NCI-H510A treated with DMSO at 0.1 percent for 48 hours (cell line): Measurements from ENCODE around the gene MOGAT2.
"Not testable (repeated sequence)": the region's sequence is repeated elsewhere in the genome, so short reads cannot be mapped to it uniquely, and the experiment has no call there.

Source experiments
- DNase-seq: peaks from one replicate; lab custom pipeline; 2025; lab: John Stamatoyannopoulos, UW

MOGAT2 gene

DNA sequence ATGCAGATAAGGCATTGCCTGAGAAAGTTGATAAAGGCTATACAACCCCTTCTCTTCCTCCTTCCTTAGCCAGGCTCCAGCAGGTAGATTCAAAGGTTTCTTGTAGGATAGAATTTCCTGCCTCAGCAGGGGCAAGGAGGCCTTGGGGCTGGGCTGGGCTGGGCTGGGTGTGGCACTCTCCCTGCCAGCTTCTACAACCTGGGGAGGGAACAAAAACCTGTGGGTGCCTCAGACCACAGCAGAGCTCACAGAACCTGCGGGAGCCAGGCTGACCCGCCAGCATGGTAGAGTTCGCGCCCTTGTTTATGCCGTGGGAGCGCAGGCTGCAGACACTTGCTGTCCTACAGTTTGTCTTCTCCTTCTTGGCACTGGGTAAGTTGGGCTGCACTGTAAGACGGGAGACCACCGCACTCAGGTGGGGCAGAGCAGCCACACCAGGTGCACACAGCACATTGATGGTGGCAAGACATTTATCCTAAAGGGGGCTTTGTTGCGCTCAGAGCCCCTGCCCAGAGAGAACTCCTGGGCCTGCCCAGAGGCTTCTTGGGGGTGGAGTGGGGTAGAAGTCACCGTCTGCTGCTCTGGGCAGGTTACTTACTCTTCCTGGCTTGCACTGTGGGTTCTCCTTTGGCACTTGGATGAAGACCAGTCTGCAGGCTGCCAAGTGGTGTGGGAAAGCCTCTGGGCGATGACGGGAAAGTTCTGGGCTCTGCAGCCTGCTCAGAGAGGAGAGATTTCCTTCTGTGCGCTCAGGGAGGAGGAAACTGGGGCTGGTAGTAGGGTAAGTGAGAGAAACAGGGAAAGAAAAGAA lies at the start of gene MOGAT2:
Gene MOGAT2 (plus strand): TSS at position 231 of the 811 bp plus-strand sequence. CDS start 51 bp downstream, at position 282.
- no peak for DNase-seq

DNA sequence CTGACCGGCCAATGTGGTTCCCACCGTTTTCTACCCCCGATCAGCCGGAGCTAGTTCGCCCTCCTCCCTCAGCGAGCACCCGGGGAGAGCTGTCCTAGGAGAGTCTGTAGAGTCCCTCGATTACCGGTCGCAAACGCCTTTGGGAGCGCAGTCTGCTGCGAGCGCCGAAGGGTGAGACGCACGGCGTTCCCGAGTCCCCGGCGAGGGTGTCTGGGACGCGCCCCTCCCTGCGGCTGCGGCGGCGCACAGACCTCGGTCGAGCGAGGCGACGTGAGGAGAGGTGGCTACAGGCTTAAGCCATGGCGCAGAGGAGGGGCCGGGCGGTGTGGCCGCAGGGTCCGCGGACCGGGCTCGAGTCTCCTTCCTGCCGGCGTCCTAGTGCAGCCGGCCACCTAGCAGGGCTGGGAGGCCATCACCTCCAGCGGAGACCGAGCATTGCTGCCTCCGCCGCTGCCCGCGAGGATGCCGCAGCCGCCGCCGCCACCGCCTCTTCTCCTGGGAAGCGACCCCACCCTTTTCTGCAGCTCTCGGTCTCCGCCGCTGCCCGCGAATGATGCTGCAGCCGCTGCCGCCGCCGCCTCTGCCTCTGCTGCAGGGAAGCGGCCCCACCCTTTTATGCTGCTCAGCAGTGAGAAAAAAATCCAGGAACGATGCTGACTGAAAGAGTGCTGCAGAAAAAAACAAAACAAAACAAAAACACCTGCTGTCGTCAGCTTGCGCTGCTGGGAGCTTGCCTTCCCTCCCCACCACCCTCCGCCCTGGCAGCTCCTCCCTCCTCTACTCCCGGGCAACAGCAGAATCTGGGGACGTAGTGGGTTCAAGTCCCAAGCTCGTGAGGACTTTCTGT lies 49.0 kb upstream of the MOGAT2 start, which contains the start of gene MAP6:
Gene MAP6 (minus strand): TSS at position 588 of the 847 bp plus-strand sequence. CDS start 669 bp downstream, outside the sequence.
- DNase-seq, result peak; percentile 80

DNA sequence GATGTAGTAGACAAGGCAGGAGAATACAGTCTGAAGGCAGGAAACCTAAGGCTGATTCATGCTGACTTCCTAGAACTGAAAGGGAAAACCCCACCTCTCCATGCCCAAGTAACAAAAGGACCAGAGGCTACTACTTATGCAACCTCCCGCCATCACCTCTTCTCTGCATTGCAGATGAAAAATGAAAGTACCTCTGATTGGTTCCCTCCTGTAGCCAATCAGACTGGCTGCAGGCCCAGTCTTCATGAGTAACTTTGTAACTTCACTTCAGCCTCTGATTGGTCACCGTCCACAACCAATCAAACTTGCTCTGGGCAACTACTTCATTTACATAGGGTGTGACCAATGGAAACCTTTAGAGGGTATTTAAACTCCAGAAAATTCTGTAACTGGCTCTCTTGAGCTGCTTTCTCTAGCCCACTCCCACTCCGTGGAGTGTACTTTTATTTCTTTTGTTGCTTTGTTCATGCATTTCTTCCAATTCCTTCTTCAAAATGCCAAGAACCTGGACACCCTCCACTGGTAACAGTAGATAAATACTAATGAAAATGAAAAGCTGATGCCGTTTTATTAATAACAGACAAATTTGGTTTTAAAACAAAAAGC lies 43.6 kb upstream of the MOGAT2 start:
- no peak for DNase-seq

DNA sequence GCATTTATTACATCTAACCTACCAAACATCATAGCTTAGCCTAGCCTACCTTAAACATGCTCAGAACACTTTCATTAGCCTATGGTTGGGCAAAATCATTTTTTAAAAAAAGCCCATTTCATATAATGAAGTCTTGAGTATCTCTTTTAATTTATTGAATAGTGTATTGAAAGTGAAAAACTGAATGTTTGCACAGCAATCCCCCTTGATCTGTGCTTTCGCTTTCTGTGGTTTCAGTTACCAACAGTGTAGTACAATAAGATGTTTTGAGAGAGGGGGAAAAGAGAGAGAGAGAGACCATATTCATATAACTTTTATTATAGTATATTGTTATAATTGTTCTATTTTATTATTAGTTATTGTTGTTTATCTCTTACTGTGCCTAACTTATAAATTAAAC lies 40.4 kb upstream of the MOGAT2 start:
- no peak for DNase-seq

DNA sequence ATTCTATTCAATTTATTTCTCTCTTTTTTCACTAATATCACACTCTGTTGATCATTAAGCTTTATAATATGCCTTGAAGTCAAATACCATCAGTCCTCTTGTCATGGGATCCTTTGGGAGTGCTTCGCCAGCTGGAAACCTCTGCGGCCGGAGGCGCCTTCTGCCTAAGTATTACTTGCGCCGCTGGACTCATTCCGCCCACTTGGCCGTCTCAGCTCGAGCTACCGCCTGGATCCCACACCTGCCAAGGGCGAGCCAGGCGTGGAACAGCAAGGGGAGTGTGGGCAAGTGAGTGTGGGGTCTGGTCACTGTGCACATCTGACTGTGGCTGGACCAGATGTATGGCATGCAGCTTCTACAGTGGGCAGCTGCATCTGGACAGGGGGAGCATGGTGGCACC lies 39.7 kb upstream of the MOGAT2 start:
- no peak for DNase-seq

DNA sequence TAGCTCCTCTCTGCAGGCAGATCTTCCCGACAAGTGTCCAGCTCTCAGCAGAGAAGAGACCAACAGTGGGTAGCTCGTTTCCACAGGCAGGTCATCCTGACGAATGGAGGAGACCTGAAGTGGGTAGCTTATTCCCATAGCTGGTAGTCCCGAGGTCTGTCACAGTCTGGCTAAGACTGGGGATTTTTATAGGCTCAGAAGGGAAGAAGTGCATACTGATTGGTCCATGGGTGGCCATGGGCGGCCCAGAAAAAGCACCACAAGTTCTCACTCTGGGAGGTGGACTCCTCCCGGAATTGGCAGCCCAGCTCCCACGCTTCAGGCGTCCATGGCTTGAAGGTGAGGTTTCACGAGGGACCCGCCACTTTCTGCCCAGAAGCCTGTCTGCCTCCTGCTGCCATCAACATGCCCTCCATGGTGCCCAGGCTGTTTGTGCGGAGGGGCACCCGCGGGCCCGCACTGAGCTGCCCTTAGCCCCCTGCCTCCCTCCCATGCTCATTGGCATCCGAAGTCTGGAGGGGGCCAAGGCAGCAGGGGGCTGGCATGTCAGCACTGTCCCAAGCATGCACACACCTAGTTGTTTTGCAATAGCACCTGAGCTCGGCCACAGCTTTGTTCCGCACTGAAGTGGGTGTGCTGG lies 38.9 kb upstream of the MOGAT2 start:
- no peak for DNase-seq

DNA sequence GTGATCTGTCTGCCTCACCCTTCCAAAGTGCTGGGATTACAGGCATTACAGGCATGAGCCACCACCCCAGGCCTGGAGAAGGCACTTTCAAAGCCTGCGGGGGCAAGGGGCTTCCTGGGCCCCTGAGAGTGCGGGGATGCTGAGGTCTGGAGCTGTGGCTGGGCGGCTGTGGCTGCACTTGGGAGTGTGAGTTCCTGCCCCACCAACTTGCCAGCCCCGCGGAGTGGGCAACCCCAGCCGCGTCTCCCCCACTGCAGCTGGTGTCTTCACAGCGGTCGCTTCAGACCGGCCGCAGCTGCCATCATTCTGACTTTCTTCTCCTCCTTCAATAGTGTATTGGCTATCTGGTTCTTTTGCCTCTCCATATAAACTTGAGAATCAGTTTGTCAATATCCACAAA lies 38.1 kb upstream of the MOGAT2 start:
- DNase-seq, result no peak

DNA sequence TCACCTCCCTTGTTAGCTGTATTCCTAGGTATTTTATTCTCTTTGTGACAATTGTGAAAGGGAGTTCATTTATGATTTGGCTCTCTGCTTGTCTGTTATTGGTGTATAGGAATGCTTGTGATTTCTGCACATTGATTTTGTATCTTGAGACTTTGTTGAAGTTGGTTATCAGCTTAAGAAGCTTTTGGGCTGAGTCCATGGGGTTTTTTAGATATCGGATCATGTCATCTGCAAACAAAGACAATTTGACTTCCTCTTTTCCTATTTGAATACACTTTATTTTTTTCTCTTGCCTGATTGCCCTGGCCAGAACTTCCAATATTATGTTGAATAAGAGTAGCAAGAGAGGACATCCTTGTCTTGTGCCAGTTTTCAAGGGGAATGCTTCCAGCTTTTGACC lies 33.8 kb upstream of the MOGAT2 start:
- not testable (repeated sequence) for DNase-seq

DNA sequence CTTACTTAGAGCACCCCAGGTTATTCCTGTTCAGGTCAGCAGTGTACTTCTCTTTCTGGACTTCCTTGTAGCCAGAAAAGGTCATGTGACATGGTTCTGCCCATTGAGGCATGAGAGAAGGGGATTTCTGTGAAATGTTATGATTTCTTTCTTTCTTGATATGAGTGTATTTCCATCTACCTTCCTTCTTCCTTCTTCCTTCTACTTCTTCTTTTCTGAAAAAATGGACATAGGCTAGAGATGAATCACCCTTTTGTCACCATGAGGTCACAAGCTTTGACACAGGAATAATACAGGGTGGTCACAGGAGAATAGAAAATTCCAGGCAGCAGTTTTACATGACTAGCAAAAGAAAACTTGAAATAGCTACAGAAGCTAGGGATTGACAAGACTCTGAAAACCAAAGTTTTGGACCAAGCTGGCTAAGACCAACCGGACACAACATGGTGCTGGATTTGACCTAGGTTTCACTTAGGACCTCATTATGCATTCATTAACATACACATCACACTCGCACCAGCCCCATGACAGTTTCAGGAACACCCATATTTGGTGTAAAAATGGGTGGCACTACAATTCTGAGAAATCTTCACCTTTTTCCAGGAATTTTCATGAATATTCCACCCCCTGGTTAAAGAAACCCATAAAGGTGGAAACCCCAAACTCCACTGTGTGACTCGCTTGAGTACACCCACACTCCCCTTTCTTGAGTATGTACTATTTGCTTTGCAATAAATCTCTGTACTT lies 27.6 kb upstream of the MOGAT2 start:
- no peak for DNase-seq

DNA sequence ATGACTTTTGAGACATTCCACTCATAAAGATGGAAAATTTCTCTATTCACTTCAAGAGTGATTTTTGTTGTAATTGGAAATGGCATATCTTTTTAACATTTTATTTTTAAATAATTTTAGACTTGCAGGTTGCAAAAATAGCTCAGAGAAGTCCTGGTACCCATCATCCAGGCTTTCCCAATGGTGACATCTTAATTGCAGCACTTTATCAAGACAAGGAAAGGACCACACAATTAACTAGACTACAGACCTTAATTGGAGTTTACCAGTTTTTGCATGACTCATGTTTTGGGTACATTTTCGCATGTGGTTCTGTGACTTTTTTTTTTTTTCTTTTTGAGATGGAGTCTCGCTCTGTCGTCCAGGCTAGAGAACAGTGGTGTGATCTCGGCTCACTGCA lies 25.8 kb upstream of the MOGAT2 start:
- DNase-seq, result no peak

DNA sequence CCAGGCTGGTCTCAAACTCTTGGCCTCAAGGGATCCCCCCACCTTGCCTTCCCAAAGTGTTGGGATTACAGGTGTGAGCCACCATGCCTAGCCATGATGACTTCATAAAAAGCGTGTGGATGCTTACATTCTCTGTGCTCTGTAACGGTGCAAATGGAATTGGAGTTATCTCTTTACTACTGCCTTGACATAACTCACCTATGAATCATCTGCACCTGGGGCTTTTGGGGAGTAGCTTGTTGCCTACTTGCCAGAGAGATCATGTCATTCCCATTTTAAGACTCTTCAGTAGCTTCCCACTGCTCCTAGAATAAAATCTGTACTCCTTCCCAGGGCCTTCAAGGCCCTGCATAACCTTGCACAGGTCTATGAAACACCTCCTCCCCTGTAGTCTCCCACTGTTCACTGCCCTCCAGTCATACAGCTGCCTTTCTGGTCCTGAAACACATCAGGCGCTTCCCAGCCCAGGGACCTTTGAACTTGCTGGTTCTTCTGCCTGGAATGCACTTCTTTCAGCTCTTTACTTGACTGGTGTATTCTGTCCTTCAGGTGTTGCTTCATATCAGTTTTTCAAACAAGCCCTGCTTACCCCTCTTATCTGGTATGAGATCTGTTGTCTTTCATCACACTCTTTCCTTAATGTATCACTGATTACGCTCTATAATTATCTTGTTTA lies 19.6 kb upstream of the MOGAT2 start:
- no peak for DNase-seq

DNA sequence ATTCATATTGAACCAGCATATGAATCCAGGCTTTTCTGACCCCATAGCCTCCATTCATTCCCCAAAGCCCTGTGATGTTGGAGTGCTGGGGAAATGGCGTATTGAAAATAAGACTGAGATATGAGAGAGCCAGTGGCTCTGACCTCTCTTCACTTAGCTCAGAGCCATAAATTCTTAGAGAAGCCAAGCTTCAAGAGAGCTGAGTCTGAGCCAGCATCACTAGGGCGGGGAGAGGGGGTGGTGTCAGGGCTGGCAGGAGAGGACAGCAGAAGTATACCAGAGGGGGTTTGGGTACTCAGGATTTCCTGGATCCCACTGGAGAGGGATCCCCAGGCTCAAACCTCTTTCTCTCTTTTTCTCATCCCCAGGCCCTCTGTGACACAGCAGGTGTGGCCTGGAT lies 16.7 kb upstream of the MOGAT2 start:
- no peak for DNase-seq

DNA sequence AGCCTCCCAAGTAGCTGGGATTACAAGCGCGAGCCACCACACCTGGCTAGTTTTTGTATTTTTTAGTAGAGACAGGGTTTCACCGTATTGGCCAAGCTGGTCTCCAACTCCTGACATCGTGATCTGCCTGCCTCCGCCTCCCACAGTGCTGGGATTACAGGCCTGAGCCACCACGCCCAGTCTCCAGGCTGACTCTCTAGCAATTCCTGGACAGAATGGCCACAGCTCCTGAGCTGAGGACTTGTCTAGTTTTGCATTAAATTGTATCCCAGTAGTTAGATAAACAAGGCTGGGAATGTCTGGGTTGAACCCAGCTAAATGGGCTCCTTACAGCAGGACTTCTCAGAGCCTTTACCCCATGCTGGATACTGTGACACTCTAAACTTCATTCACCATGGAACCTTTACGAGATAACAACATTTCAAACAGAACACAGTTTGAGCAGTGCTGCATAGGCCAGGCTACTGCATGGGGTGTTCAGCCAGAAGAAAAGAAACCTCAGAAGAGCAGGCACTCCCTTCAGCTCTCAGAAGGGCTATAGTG lies 13.9 kb upstream of the MOGAT2 start:
- no peak for DNase-seq

DNA sequence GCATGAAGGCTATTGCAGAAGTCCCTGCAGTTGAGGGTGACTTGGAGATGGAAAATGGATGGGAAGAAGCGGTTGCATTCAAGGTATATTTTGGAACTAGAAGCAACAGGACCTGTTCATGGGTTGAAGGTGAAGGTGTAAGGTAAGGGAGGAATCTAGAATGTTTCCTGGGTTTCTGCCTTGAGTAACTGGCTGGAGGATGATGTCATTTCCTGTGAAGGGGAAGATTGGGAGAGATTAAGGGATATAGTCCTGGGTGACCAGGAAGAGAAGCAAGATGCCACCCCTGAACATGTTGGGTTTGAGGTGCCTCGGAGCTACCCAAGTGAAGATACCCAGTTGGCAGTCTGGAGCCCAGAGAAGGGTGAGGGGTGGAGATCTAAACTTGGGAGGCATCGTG lies 12.1 kb upstream of the MOGAT2 start:
- DNase-seq, result no peak

DNA sequence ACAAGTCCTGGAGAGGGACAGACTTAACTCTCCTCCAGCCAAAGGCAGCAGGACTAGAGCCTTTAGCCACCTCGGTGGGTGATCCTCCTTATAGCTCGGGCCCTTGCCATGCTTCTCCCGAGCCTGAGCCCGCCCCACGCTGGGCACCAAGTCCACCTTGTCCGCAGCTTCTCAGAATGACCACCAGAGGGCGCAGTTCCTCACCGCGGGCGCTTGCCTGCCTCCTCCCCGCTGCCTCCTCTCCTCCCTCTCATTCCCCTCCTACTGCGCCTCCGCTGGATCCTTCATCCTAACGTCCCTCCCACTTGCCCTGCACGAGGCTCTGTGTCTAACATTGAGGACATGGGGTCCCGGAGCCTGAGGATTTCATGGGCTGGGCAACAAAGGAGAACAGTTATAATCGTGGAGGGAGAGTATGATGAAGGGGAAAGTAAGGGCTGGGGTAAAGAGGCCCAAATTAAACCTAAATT lies 11.3 kb upstream of the MOGAT2 start:
- peak; percentile 87 for DNase-seq

DNA sequence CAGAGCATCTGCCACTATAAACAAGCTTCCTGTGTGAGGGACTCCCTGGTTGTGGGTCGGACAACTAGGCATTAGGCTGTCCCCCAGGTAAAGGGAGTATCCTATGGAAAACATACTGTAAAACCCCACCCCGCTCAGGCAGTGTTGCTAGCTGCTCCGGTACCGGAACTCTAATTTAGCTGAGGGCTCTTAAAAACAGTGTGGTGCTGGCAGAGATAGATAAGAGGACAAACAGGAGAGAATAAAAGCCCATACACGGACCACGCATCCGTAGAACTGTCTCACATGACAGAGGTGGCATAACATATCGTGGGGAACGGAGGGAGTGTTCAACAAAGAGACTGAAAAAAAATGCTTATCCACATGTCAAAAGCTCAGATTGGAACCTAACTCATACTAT lies 3.4 kb upstream of the MOGAT2 start:
- DNase-seq, result peak; percentile 48

DNA sequence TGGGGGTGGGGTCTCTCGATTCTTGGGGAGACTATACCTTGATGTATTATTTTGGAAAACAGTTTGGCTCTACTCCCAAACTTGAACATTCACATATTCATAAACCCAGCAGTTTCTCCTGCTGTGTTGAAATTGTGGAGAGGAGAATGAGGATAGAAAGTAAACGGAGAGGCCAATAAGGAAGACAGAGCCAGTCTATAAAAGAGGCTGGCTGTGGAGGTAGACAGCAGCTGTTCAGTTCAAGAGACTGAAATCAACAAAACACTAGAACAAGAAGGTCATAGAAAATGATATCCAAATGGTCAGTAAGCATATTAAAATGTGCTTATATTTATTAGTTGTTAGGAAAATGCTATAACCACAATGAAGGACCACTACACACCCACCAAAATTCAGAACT lies 1.9 kb upstream of the MOGAT2 start:
- DNase-seq, result peak; percentile 13

DNA sequence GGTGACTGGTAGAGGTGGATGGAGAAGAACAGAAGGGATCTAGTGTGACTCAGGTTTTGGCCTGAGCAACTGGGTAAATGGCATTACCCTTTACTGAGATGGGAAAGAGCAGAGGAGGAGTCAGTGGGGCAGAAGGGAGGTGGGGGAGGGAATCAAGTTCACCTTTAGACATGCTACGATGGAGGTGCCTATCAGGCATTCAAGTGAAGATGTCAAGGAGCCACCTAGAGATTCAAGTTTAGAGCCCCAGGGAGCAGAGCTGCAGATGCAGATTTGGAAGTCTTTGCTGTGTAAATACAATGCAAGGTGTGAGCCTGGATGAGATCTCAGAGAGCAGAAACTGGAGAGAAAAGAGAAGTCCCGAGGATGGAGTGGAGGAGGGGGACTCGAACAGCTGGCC lies 979 bp upstream of the MOGAT2 start:
- DNase-seq, result no peak

DNA sequence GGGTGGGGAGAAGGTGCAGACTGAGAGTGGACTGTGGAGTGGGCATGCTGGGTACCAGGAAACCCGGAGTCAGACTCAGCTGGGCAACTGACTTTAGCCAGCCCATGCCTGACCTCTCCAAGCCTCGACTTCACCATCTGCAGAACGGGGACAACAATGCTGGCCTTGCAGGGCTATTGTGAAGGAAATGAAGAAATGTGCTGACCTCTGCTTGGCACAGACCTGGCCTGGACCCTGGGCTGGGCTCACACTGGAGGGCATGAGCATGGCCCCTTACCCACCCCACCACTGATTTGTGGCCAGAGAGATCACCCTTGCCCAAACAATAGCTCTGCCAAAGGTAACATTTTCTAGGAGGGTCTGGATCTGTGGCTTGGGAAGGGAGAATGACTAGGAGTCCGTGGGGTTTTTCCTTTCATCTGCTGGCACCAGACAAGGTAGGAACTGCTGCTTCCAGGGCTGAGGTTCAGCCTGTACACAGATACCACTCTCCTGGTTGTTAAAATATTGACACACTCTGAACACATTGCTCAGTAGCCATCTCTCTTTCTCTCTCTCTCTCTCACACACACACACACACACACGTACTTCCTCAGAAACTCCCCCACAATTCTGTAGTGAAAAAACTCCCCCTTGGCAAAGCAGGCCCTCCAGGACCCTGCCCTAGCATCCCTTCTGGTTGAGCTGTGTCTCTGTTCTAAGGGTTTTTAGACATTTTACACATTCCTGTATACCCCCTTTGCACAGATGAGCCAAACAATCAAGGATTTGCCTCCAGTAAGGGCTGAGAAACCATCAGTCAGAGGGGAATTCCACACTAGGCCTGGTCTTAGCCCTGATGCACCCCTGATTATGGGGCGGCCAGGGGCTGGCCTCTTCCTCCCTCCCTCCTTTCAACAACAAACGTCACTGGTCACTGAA lies 1.0 kb downstream of the MOGAT2 start:
- no peak for DNase-seq
